ENCODE data around the gene OLFM2. TPM values are rescaled to one million over a fixed set of nuclear protein-coding genes. Genes with fewer than 3 reads are reported as not detected.

The OLFM2 gene
- total and polyA plus RNA-seq, 9 of the 15 experiments (the other 6 are each of a cell fraction or from before 2014, with no cell fraction given) = 0.10 to 0.33 (median 0.23) TPM; not detected in 4

DNA sequence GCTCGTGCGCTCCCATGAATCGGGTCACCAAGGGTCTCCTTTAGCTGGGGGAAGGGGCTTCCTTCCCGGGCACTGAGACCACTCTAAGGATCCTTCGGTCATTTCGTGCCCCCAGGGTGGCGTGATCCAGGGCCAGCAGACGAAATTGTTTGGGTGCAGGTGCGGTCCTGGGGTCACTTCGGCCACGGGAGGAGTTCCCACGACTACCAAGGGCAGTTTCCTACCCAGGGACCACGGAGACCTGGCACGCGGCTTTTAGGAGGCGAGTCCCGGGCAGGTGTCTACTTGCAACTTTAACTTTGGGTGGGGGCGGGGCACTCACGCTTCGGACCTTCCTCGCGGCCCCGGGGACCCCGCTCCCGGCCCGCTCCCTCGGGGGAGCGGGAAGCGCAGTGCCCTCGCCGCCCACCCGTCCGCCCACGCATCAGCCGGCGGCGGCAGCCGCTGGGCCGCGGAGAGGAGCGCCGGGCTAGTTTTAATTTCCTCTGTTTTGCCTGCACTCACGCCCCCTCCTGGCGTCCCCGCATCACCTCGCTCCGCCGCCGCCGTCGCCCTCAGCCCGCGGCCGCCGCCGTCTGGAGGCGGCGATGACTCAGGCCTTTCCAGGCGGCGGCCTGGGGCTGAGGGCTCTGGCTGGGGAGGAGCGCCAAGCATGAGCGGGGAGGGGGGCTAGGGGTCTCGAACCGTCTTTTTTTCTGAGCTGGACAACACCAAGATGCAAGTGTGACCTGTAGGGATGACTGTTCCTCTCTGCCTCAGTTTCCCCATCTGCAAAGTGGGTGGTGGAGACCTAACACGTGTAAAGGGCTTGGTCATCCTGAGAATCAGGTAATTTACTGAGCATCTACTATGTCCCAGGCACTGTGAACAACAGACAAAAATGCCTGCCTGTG lies 21.8 kb downstream of the OLFM2 start (continued):
- TF ChIP-seq, protein P1, sequence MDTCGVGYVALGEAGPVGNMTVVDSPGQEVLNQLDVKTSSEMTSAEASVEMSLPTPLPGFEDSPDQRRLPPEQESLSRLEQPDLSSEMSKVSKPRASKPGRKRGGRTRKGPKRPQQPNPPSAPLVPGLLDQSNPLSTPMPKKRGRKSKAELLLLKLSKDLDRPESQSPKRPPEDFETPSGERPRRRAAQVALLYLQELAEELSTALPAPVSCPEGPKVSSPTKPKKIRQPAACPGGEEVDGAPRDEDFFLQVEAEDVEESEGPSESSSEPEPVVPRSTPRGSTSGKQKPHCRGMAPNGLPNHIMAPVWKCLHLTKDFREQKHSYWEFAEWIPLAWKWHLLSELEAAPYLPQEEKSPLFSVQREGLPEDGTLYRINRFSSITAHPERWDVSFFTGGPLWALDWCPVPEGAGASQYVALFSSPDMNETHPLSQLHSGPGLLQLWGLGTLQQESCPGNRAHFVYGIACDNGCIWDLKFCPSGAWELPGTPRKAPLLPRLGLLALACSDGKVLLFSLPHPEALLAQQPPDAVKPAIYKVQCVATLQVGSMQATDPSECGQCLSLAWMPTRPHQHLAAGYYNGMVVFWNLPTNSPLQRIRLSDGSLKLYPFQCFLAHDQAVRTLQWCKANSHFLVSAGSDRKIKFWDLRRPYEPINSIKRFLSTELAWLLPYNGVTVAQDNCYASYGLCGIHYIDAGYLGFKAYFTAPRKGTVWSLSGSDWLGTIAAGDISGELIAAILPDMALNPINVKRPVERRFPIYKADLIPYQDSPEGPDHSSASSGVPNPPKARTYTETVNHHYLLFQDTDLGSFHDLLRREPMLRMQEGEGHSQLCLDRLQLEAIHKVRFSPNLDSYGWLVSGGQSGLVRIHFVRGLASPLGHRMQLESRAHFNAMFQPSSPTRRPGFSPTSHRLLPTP (IDR thresholded peaks at IDR 0.05; ENCODE audit: borderline replicate concordance, extremely low read depth, insufficient read length) = no peak
- no peak for TF ChIP-seq RBM22 (IDR thresholded peaks at IDR 0.05; ENCODE audit: low read depth, low read length, poor library complexity, severe bottlenecking)
- TF ChIP-seq ZNF695 (CRISPR knock-in tag; IDR thresholded peaks at IDR 0.05) = no peak
- TF ChIP-seq, protein P2, sequence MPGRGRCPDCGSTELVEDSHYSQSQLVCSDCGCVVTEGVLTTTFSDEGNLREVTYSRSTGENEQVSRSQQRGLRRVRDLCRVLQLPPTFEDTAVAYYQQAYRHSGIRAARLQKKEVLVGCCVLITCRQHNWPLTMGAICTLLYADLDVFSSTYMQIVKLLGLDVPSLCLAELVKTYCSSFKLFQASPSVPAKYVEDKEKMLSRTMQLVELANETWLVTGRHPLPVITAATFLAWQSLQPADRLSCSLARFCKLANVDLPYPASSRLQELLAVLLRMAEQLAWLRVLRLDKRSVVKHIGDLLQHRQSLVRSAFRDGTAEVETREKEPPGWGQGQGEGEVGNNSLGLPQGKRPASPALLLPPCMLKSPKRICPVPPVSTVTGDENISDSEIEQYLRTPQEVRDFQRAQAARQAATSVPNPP (IDR thresholded peaks at IDR 0.05; ENCODE audit: borderline replicate concordance, insufficient read depth, insufficient read length) = no peak
- TF ChIP-seq, protein P3, sequence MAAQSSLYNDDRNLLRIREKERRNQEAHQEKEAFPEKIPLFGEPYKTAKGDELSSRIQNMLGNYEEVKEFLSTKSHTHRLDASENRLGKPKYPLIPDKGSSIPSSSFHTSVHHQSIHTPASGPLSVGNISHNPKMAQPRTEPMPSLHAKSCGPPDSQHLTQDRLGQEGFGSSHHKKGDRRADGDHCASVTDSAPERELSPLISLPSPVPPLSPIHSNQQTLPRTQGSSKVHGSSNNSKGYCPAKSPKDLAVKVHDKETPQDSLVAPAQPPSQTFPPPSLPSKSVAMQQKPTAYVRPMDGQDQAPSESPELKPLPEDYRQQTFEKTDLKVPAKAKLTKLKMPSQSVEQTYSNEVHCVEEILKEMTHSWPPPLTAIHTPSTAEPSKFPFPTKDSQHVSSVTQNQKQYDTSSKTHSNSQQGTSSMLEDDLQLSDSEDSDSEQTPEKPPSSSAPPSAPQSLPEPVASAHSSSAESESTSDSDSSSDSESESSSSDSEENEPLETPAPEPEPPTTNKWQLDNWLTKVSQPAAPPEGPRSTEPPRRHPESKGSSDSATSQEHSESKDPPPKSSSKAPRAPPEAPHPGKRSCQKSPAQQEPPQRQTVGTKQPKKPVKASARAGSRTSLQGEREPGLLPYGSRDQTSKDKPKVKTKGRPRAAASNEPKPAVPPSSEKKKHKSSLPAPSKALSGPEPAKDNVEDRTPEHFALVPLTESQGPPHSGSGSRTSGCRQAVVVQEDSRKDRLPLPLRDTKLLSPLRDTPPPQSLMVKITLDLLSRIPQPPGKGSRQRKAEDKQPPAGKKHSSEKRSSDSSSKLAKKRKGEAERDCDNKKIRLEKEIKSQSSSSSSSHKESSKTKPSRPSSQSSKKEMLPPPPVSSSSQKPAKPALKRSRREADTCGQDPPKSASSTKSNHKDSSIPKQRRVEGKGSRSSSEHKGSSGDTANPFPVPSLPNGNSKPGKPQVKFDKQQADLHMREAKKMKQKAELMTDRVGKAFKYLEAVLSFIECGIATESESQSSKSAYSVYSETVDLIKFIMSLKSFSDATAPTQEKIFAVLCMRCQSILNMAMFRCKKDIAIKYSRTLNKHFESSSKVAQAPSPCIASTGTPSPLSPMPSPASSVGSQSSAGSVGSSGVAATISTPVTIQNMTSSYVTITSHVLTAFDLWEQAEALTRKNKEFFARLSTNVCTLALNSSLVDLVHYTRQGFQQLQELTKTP (IDR thresholded peaks at IDR 0.05; ENCODE audit: low read depth in 1 of 2, partially characterized antibody in 2 of 2) = no peak
- TF ChIP-seq, protein P4, sequence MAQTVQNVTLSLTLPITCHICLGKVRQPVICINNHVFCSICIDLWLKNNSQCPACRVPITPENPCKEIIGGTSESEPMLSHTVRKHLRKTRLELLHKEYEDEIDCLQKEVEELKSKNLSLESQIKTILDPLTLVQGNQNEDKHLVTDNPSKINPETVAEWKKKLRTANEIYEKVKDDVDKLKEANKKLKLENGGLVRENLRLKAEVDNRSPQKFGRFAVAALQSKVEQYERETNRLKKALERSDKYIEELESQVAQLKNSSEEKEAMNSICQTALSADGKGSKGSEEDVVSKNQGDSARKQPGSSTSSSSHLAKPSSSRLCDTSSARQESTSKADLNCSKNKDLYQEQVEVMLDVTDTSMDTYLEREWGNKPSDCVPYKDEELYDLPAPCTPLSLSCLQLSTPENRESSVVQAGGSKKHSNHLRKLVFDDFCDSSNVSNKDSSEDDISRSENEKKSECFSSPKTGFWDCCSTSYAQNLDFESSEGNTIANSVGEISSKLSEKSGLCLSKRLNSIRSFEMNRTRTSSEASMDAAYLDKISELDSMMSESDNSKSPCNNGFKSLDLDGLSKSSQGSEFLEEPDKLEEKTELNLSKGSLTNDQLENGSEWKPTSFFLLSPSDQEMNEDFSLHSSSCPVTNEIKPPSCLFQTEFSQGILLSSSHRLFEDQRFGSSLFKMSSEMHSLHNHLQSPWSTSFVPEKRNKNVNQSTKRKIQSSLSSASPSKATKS (CRISPR knock-in tag; IDR thresholded peaks at IDR 0.05) = no peak
- no peak for TF ChIP-seq ZNF764 (CRISPR knock-in tag; IDR thresholded peaks at IDR 0.05; ENCODE audit: low read depth)
- TF ChIP-seq ZKSCAN8 (CRISPR knock-in tag; IDR thresholded peaks at IDR 0.05) = no peak
- no peak for TF ChIP-seq KLF6 (CRISPR knock-in tag; IDR thresholded peaks at IDR 0.05; ENCODE audit: borderline replicate concordance)
- no peak for TF ChIP-seq CREBBP (IDR thresholded peaks at IDR 0.05; ENCODE audit: low read depth, low read length)
- no peak for TF ChIP-seq ARID3A (IDR thresholded peaks at IDR 0.05; ENCODE audit: borderline replicate concordance, low read depth, low read length)
